Upper lobe of right lung (tissue), 1 donor: ENCODE data around the gene ATF6. TPM values are rescaled to one million over a fixed set of nuclear protein-coding genes. Genes with fewer than 3 reads are reported as not detected.

Experiments used
- ATAC-seq: fragments of 200-7000 bp; cut with Tn5 transposase; one replicate; pipeline ENCODE4 v1.9.1; 2020; ENCODE audit warnings: mild to moderate bottlenecking, moderate library complexity
- DNase-seq: peaks from one replicate; pipeline ENCODE4 v3.0.0-alpha.2; 2020
- H3K27ac ChIP-seq: fragments of 200-600 bp; one replicate; pipeline ENCODE4 v1.8.0; 2022
- H3K27me3 ChIP-seq: fragments of 200-600 bp; one replicate; pipeline ENCODE4 v1.8.0; 2022; ENCODE audit warnings: mild to moderate bottlenecking
- H3K36me3 ChIP-seq: fragments of 200-600 bp; one replicate; pipeline ENCODE4 v1.8.0; 2022
- H3K4me1 ChIP-seq: fragments of 200-600 bp; one replicate; pipeline ENCODE4 v1.8.0; 2022
- H3K4me3 ChIP-seq: fragments of 200-600 bp; one replicate; pipeline ENCODE4 v1.8.0; 2022; ENCODE audit warnings: mild to moderate bottlenecking
- H3K9me3 ChIP-seq: fragments of 200-600 bp; one replicate; pipeline ENCODE4 v1.8.0; 2022
- intact Hi-C: fragments of 100-400 bp; cut with DNase I; formaldehyde crosslinking; loops from one replicate; pipeline ENCODE4 v1.11.0; 2022
- total RNA-seq: library from RNA; stranded (reverse); fragmentation: NEBNext Ultra II Directional; extraction: Animal tissue kit (Norgen Biotek cat#: 25700); gene quantifications from one replicate; pipeline ENCODE4 v1.2.1, GENCODE V29; 2021
- TF ChIP-seq, protein P1 (sequence below): fragments of 200-600 bp; IDR thresholded peaks from one replicate; pipeline ENCODE4 v1.8.0; 2022; ENCODE audit warnings: antibody characterized with exemption
- donor health status: DM: no; HTN: yes; CAD: no; lungs with severe emphysema.

The ATF6 gene
- total RNA-seq, 1 donor from 2014 or later: 32.0 TPM

DNA sequence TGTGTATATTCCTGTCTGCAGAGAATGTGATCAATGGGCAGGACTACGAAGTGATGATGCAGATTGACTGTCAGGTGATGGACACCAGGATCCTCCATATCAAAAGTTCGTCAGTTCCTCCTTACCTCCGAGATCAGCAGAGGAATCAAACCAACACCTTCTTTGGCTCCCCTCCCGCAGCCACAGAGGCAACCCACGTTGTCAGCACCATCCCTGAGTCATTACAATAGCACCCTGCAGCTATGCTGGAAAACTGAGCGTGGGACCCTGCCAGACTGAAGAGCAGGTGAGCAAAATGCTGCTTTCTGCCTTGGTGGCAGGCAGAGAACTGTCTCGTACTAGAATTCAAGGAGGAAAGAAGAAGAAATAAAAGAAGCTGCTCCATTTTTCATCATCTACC lies 192.3 kb downstream of the ATF6 start:
- intact Hi-C loops: no loop called here
- H3K27me3 ChIP-seq: no peaks in the 10 kb centered on the region
- H3K27ac ChIP-seq: no peak overlapping the region
- TF ChIP-seq, protein P1, sequence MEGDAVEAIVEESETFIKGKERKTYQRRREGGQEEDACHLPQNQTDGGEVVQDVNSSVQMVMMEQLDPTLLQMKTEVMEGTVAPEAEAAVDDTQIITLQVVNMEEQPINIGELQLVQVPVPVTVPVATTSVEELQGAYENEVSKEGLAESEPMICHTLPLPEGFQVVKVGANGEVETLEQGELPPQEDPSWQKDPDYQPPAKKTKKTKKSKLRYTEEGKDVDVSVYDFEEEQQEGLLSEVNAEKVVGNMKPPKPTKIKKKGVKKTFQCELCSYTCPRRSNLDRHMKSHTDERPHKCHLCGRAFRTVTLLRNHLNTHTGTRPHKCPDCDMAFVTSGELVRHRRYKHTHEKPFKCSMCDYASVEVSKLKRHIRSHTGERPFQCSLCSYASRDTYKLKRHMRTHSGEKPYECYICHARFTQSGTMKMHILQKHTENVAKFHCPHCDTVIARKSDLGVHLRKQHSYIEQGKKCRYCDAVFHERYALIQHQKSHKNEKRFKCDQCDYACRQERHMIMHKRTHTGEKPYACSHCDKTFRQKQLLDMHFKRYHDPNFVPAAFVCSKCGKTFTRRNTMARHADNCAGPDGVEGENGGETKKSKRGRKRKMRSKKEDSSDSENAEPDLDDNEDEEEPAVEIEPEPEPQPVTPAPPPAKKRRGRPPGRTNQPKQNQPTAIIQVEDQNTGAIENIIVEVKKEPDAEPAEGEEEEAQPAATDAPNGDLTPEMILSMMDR: no peak
- H3K4me1 ChIP-seq: peaks cover 12% of the 10 kb centered on the region
- ATAC-seq (no peak), DNase-seq (no peak)
- H3K9me3 ChIP-seq: no peaks in the 10 kb centered on the region
- H3K36me3 ChIP-seq: peaks cover 29% of the 10 kb centered on the region
- no peak overlapping the region for H3K4me3 ChIP-seq

DNA sequence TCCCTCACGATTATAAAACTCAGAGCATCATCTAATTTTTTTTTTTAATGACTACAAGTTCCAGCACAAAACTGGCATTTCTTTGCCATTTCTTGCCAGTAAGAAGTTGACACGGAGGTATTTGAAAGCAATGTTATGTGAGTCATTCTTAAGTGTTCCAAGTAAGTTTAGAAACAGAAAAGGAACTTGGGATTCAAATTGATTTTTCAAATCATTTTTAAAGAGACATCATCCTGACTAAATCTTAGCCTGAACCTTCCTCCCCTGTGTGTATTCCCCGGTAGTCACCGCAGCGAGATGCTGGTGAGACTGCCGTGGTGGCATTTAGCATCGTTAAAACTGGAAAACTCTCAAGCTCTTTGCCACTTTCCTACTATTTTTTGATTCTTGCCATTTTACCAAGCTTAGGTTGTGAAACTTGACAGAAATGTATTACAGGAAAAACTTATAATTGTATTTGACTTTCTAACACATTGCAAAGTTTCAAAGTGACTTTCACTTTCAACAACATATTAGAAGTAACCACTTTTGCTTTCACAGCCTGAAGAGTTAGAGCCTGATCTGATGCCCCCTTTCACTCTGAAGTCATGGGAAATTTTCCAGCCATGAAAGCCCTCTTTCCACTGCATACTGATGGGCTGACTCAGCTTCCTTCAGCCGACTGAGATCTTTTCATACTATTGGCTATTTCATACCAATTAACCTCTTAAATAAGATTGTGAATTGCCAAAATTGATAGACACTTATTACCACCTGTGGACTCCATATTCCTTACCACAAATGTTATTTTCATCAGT lies 196.2 kb downstream of the ATF6 start:
- Histone ChIP-seq H3K27me3 (no peaks in the 10 kb centered on the region), H3K4me1 (peaks cover 3% of the 10 kb centered on the region), H3K9me3 (no peaks in the 10 kb centered on the region), H3K4me3 (peak overlapping the region; percentile 34), H3K27ac (peak overlapping the region; percentile 69), H3K36me3 (peaks cover 29% of the 10 kb centered on the region)
- intact Hi-C loops: no loop called here
- TF ChIP-seq, protein P1: no peak
- ATAC-seq (no peak), DNase-seq (no peak)

DNA sequence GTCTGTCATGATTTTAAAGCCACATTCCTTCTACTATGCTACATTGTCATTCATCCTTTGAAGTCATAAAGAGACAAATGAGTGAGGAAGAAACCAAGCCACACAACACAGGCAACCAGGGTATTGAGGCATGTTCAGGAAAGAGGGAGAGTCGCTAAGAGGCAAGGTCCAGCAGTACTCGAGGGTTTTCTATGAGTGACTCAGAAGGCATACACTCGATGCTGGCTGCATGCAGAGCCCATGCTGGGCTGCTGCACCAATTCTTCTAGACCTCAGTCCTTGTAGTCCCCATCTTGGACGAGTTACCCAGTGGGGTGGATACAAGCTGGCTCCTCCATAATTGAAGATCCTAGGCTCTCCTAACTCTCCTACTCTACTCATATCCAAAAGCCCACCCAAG lies 199.9 kb downstream of the ATF6 start:
- Histone ChIP-seq H3K36me3 (peaks cover under 1% of the 10 kb centered on the region), H3K4me3 (no peak overlapping the region), H3K27ac (no peak overlapping the region), H3K4me1 (peaks cover 3% of the 10 kb centered on the region), H3K9me3 (no peaks in the 10 kb centered on the region), H3K27me3 (no peaks in the 10 kb centered on the region)
- intact Hi-C loops: no loop called here
- ATAC-seq (no peak), DNase-seq (no peak)
- TF ChIP-seq, protein P1: no peak

DNA sequence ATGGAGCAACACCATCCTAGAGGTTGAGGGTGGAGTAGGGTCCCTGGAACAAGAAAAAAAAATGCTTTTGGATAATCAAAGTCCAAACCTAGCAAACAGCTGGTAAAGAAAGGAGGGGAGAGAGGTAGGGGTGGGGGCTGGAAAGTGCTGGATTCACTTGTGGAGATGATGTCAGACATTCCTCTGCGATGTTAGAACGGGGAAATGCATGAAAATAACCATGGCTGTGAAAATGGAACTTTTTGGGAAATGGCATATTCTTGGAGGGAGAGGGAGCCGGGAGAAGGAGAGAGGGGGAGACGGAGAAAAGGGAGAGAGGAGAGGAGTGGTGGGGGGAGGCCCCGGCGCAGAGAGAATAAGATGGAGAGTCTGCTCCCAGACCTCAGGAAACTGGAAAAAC lies 203.9 kb downstream of the ATF6 start:
- intact Hi-C loops: no loop called here
- Histone ChIP-seq H3K4me3 (no peak overlapping the region), H3K27me3 (no peaks in the 10 kb centered on the region), H3K4me1 (peaks cover 5% of the 10 kb centered on the region), H3K36me3 (no peaks in the 10 kb centered on the region), H3K9me3 (no peaks in the 10 kb centered on the region), H3K27ac (no peak overlapping the region)
- no peak for ATAC-seq
- DNase-seq: no peak
- TF ChIP-seq, protein P1: no peak

DNA sequence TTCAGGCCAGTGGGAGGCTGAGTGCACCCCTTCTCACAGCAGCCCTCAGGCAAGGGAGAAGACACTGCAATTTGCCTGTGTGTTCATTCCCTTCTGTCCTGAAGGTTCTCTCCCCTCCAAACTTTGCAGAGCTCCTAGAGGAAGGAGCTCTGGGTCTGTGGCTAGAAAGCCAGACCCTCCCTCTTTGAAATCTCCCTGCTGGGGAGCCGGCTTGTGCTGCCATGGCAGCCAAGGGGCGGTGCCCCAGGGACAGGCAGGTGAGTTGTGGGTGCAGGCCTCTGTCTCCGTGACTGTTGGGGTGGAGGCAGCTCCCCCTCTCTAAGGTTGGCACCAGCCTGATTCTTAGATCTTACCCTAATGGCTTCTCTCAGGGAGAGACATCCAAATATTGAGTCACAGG lies 204.5 kb downstream of the ATF6 start:
- no peak overlapping the region for H3K27ac ChIP-seq
- intact Hi-C loops: no loop called here
- H3K27me3 ChIP-seq: no peaks in the 10 kb centered on the region
- ATAC-seq: no peak
- H3K4me1 ChIP-seq: peaks cover 5% of the 10 kb centered on the region
- no peak for DNase-seq
- no peaks in the 10 kb centered on the region for H3K36me3 ChIP-seq
- no peak overlapping the region for H3K4me3 ChIP-seq
- TF ChIP-seq, protein P1: no peak
- H3K9me3 ChIP-seq: no peaks in the 10 kb centered on the region
